Measurements from ENCODE around the gene WDR27.
"Not testable (repeated sequence)": the region's sequence is repeated elsewhere in the genome, so short reads cannot be mapped to it uniquely, and the experiment has no call there.

The WDR27 gene

GRCh38 chr6:169647637-169648036 lies 54.2 kb downstream of the WDR27 start:
- no peak overlapping the region for H3K4me3 ChIP-seq (ENCODE audit: low read length)
- no peak overlapping the region for H3K9ac ChIP-seq (ENCODE audit: low read length)
- H3K27me3 ChIP-seq (ENCODE audit: control insufficient read depth, insufficient read depth, low read length), result no peaks in the 10 kb centered on the region
- no peaks in the 10 kb centered on the region for H3K4me1 ChIP-seq (ENCODE audit: control insufficient read depth, low read depth, low read length)
- no peak overlapping the region for H3K27ac ChIP-seq (ENCODE audit: low read length)
- peaks cover 6% of the 10 kb centered on the region for H3K36me3 ChIP-seq (ENCODE audit: control insufficient read depth, low read depth, low read length)
- H3K9me3 ChIP-seq (ENCODE audit: control insufficient read depth, low read depth, low read length), result no peaks in the 10 kb centered on the region

- no peaks in the 10 kb centered on the region for H3K27me3 ChIP-seq (ENCODE audit: control insufficient read depth, insufficient read depth, low read length)
- peaks cover 6% of the 10 kb centered on the region for H3K36me3 ChIP-seq (ENCODE audit: control insufficient read depth, low read depth, low read length)
- H3K9me3 ChIP-seq (ENCODE audit: control insufficient read depth, low read depth, low read length), result no peaks in the 10 kb centered on the region
- no peak overlapping the region for H3K27ac ChIP-seq (ENCODE audit: low read length)
- H3K9ac ChIP-seq (ENCODE audit: low read length), result no peak overlapping the region
- no peaks in the 10 kb centered on the region for H3K4me1 ChIP-seq (ENCODE audit: control insufficient read depth, low read depth, low read length)
- H3K4me3 ChIP-seq (ENCODE audit: low read length), result no peak overlapping the region
These were observed 54.8 kb downstream of the WDR27 start for GRCh38 chr6:169646906-169647567.

GRCh38 chr6:169645459-169645858 lies 56.4 kb downstream of the WDR27 start:
- H3K27ac ChIP-seq (ENCODE audit: low read length); H3K27me3 ChIP-seq (ENCODE audit: control insufficient read depth, insufficient read depth, low read length); H3K4me1 ChIP-seq (ENCODE audit: control insufficient read depth, low read depth, low read length); H3K9ac ChIP-seq (ENCODE audit: low read length); H3K4me3 ChIP-seq (ENCODE audit: low read length); H3K36me3 ChIP-seq (ENCODE audit: control insufficient read depth, low read depth, low read length); H3K9me3 ChIP-seq (ENCODE audit: control insufficient read depth, low read depth, low read length): not testable (repeated sequence)

- no peaks in the 10 kb centered on the region for H3K4me1 ChIP-seq (ENCODE audit: control insufficient read depth, low read depth, low read length)
- H3K4me3 ChIP-seq (ENCODE audit: low read length), result no peak overlapping the region
- H3K9me3 ChIP-seq (ENCODE audit: control insufficient read depth, low read depth, low read length), result no peaks in the 10 kb centered on the region
- no peak overlapping the region for H3K27ac ChIP-seq (ENCODE audit: low read length)
- peaks cover 5% of the 10 kb centered on the region for H3K36me3 ChIP-seq (ENCODE audit: control insufficient read depth, low read depth, low read length)
- H3K27me3 ChIP-seq (ENCODE audit: control insufficient read depth, insufficient read depth, low read length), result no peaks in the 10 kb centered on the region
- no peak overlapping the region for H3K9ac ChIP-seq (ENCODE audit: low read length)
These were observed 58.3 kb downstream of the WDR27 start for GRCh38 chr6:169643521-169643920.

- H3K9ac ChIP-seq (ENCODE audit: low read length), result no peak overlapping the region
- no peaks in the 10 kb centered on the region for H3K9me3 ChIP-seq (ENCODE audit: control insufficient read depth, low read depth, low read length)
- H3K36me3 ChIP-seq (ENCODE audit: control insufficient read depth, low read depth, low read length), result peaks cover 8% of the 10 kb centered on the region
These were observed 59.4 kb downstream of the WDR27 start for GRCh38 chr6:169642455-169642854.

GRCh38 chr6:169641461-169642085 lies 60.3 kb downstream of the WDR27 start:
- peaks cover 11% of the 10 kb centered on the region for H3K36me3 ChIP-seq (ENCODE audit: control insufficient read depth, low read depth, low read length)
- H3K9ac ChIP-seq (ENCODE audit: low read length), result no peak overlapping the region
- no peaks in the 10 kb centered on the region for H3K27me3 ChIP-seq (ENCODE audit: control insufficient read depth, insufficient read depth, low read length)
- H3K4me1 ChIP-seq (ENCODE audit: control insufficient read depth, low read depth, low read length), result no peaks in the 10 kb centered on the region
- H3K4me3 ChIP-seq (ENCODE audit: low read length), result no peak overlapping the region
- no peaks in the 10 kb centered on the region for H3K9me3 ChIP-seq (ENCODE audit: control insufficient read depth, low read depth, low read length)
- no peak overlapping the region for H3K27ac ChIP-seq (ENCODE audit: low read length)

More at GRCh38 chr6:169642455-169642854, 59.4 kb downstream of the WDR27 start:
- Histone ChIP-seq H3K4me1 (ENCODE audit: control insufficient read depth, low read depth, low read length) (no peaks in the 10 kb centered on the region), H3K4me3 (ENCODE audit: low read length) (no peak overlapping the region), H3K27me3 (ENCODE audit: control insufficient read depth, insufficient read depth, low read length) (no peaks in the 10 kb centered on the region), H3K27ac (ENCODE audit: low read length) (no peak overlapping the region)

- Histone ChIP-seq H3K4me1 (ENCODE audit: control insufficient read depth, low read depth, low read length) (no peaks in the 10 kb centered on the region), H3K36me3 (ENCODE audit: control insufficient read depth, low read depth, low read length) (peaks cover 11% of the 10 kb centered on the region), H3K4me3 (ENCODE audit: low read length) (no peak overlapping the region), H3K9ac (ENCODE audit: low read length) (no peak overlapping the region), H3K27me3 (ENCODE audit: control insufficient read depth, insufficient read depth, low read length) (no peaks in the 10 kb centered on the region), H3K9me3 (ENCODE audit: control insufficient read depth, low read depth, low read length) (no peaks in the 10 kb centered on the region), H3K27ac (ENCODE audit: low read length) (no peak overlapping the region)
These were observed 60.8 kb downstream of the WDR27 start for GRCh38 chr6:169640983-169641382.

- H3K4me3 ChIP-seq (ENCODE audit: low read length), result no peak overlapping the region
- H3K36me3 ChIP-seq (ENCODE audit: control insufficient read depth, low read depth, low read length), result peaks cover 11% of the 10 kb centered on the region
- no peaks in the 10 kb centered on the region for H3K4me1 ChIP-seq (ENCODE audit: control insufficient read depth, low read depth, low read length)
- H3K27ac ChIP-seq (ENCODE audit: low read length), result no peak overlapping the region
- H3K9me3 ChIP-seq (ENCODE audit: control insufficient read depth, low read depth, low read length), result no peaks in the 10 kb centered on the region
- no peaks in the 10 kb centered on the region for H3K27me3 ChIP-seq (ENCODE audit: control insufficient read depth, insufficient read depth, low read length)
- H3K9ac ChIP-seq (ENCODE audit: low read length), result no peak overlapping the region
These were observed 61.4 kb downstream of the WDR27 start for GRCh38 chr6:169640351-169640852.

- H3K4me1 ChIP-seq (ENCODE audit: control insufficient read depth, low read depth, low read length), result no peaks in the 10 kb centered on the region
- peaks cover 11% of the 10 kb centered on the region for H3K36me3 ChIP-seq (ENCODE audit: control insufficient read depth, low read depth, low read length)
- H3K9me3 ChIP-seq (ENCODE audit: control insufficient read depth, low read depth, low read length), result no peaks in the 10 kb centered on the region
- H3K9ac ChIP-seq (ENCODE audit: low read length), result no peak overlapping the region
- H3K27ac ChIP-seq (ENCODE audit: low read length), result no peak overlapping the region
- no peak overlapping the region for H3K4me3 ChIP-seq (ENCODE audit: low read length)
- no peaks in the 10 kb centered on the region for H3K27me3 ChIP-seq (ENCODE audit: control insufficient read depth, insufficient read depth, low read length)
These were observed 62.1 kb downstream of the WDR27 start for GRCh38 chr6:169639653-169640278.

- H3K9me3 ChIP-seq (ENCODE audit: control insufficient read depth, low read depth, low read length), result no peaks in the 10 kb centered on the region
- peaks cover 13% of the 10 kb centered on the region for H3K36me3 ChIP-seq (ENCODE audit: control insufficient read depth, low read depth, low read length)
- no peaks in the 10 kb centered on the region for H3K4me1 ChIP-seq (ENCODE audit: control insufficient read depth, low read depth, low read length)
- no peak overlapping the region for H3K27ac ChIP-seq (ENCODE audit: low read length)
- H3K4me3 ChIP-seq (ENCODE audit: low read length), result no peak overlapping the region
- no peaks in the 10 kb centered on the region for H3K27me3 ChIP-seq (ENCODE audit: control insufficient read depth, insufficient read depth, low read length)
- no peak overlapping the region for H3K9ac ChIP-seq (ENCODE audit: low read length)
These were observed 62.9 kb downstream of the WDR27 start for GRCh38 chr6:169638915-169639314.

GRCh38 chr6:169638388-169638787 lies 63.4 kb downstream of the WDR27 start:
- no peak overlapping the region for H3K9ac ChIP-seq (ENCODE audit: low read length)
- H3K27me3 ChIP-seq (ENCODE audit: control insufficient read depth, insufficient read depth, low read length), result no peaks in the 10 kb centered on the region
- no peak overlapping the region for H3K27ac ChIP-seq (ENCODE audit: low read length)
- peaks cover 16% of the 10 kb centered on the region for H3K36me3 ChIP-seq (ENCODE audit: control insufficient read depth, low read depth, low read length)
- H3K4me1 ChIP-seq (ENCODE audit: control insufficient read depth, low read depth, low read length), result no peaks in the 10 kb centered on the region
- no peak overlapping the region for H3K4me3 ChIP-seq (ENCODE audit: low read length)
- H3K9me3 ChIP-seq (ENCODE audit: control insufficient read depth, low read depth, low read length), result no peaks in the 10 kb centered on the region
